Umbilical cord (tissue), 2 donors: ENCODE measurements around the gene KCNH4. TPM values are rescaled to one million over a fixed set of nuclear protein-coding genes. Genes with fewer than 3 reads are reported as not detected.

Experiments used
- DNase-seq: peaks from one replicate; pipeline ENCODE4 v3.0.0-alpha.2; 2015; ENCODE audit warnings: low spot score
- total RNA-seq: library from RNA; depleted of rRNA; stranded (reverse); fragments of >200 nt; gene quantifications from one replicate; pipeline ENCODE4 v1.2.3, GENCODE V29; 2014; ENCODE audit warnings: low replicate concordance; ENCODE audit not compliant: insufficient read depth

The KCNH4 gene
- total RNA-seq, 1 donor from 2014 or later = not detected

GRCh38 chr17:42136654-42137051 is 44.3 kb downstream of the KCNH4 start:
- no peak for DNase-seq

GRCh38 chr17:42135664-42136653 is 45.0 kb downstream of the KCNH4 start:
- no peak for DNase-seq

GRCh38 chr17:42135151-42135550 is 45.8 kb downstream of the KCNH4 start:
- DNase-seq = no peak

GRCh38 chr17:42133461-42134041 is 47.4 kb downstream of the KCNH4 start:
- no peak for DNase-seq

GRCh38 chr17:42132941-42133340 is 48.0 kb downstream of the KCNH4 start:
- DNase-seq = no peak

GRCh38 chr17:42131981-42132432 is 48.9 kb downstream of the KCNH4 start:
- no peak for DNase-seq

GRCh38 chr17:42131232-42131631 is 49.7 kb downstream of the KCNH4 start:
- no peak for DNase-seq

GRCh38 chr17:42130310-42130936 is 50.5 kb downstream of the KCNH4 start:
- no peak for DNase-seq

GRCh38 chr17:42129109-42129837 is 51.7 kb downstream of the KCNH4 start:
- no peak for DNase-seq

GRCh38 chr17:42127414-42127813 is 53.5 kb downstream of the KCNH4 start:
- DNase-seq = no peak

- DNase-seq = no peak
These were observed 54.1 kb downstream of the KCNH4 start for GRCh38 chr17:42126836-42127235.

GRCh38 chr17:42125565-42125964 is 55.4 kb downstream of the KCNH4 start:
- no peak for DNase-seq

- DNase-seq = no peak
These were observed 56.7 kb downstream of the KCNH4 start for GRCh38 chr17:42124256-42124655.

GRCh38 chr17:42122371-42123303 is 58.3 kb downstream of the KCNH4 start, which contains the start of gene HSPB9:
HSPB9 (plus strand) TSS chr17:42122804; CDS start chr17:42122851, 47 bp downstream.
- peak; percentile 63 for DNase-seq

- DNase-seq = peak; percentile 91
These were observed 59.9 kb downstream of the KCNH4 start, which contains the start of gene KAT2A for GRCh38 chr17:42120770-42121769. KAT2A (minus strand) TSS chr17:42121367; CDS start chr17:42121304, 63 bp downstream.

- no peak for DNase-seq
These were observed 60.7 kb downstream of the KCNH4 start for GRCh38 chr17:42120161-42120769.

- no peak for DNase-seq
These were observed 61.6 kb downstream of the KCNH4 start for GRCh38 chr17:42119301-42119700.

GRCh38 chr17:42118545-42118944 is 62.4 kb downstream of the KCNH4 start:
- no peak for DNase-seq

GRCh38 chr17:42118126-42118510 is 62.8 kb downstream of the KCNH4 start:
- DNase-seq = no peak
